SU-DHL-6 (cell line): ENCODE measurements around the gene UTP18.

Source experiments
- H2AFZ ChIP-seq: fragments of 200-600 bp; sonication (generic); 2 replicates; pipeline ENCODE4 v1.6.1; 2014; ENCODE audit warnings: low read depth, mild to moderate bottlenecking, moderate library complexity, mixed read lengths, antibody characterized with exemption, low read length; ENCODE audit not compliant: severe bottlenecking
- H3F3A ChIP-seq: fragments of 200-600 bp; shearing (Covaris generic); 2 replicates; pipeline ENCODE4 v1.6.0; 2016; ENCODE audit warnings: antibody characterized with exemption, mild to moderate bottlenecking; ENCODE audit not compliant: insufficient read depth
- H3K27ac ChIP-seq: fragments of 200-600 bp; sonication (generic); 2 replicates; pipeline ENCODE4 v1.5.1; 2016; ENCODE audit warnings: low read depth, mild to moderate bottlenecking, low read length, moderate library complexity, mixed read lengths
- H3K27me3 ChIP-seq: fragments of 200-600 bp; sonication (generic), shearing (Covaris generic); 2 replicates; pipeline ENCODE4 v1.6.0; 2014; ENCODE audit warnings: mild to moderate bottlenecking, low read length
- H3K36me3 ChIP-seq: fragments of 200-600 bp; sonication (generic); 2 replicates; pipeline ENCODE4 v1.6.1; 2014; ENCODE audit warnings: mild to moderate bottlenecking, low read length, mixed read lengths
- H3K4me2 ChIP-seq: fragments of 300-600, 200-600 bp; shearing (Covaris generic), sonication (generic); 2 replicates; pipeline ENCODE4 v1.6.0; 2014; ENCODE audit warnings: low read length, low read depth, mild to moderate bottlenecking; ENCODE audit not compliant: poor library complexity, severe bottlenecking
- H3K4me3 ChIP-seq: fragments of 200-600 bp; sonication (generic); 2 replicates; pipeline ENCODE4 v1.5.1; 2014; ENCODE audit warnings: antibody characterized with exemption, low read length, mild to moderate bottlenecking, mixed read lengths; ENCODE audit not compliant: insufficient read depth, poor library complexity, severe bottlenecking
- H3K79me2 ChIP-seq: fragments of 200-600 bp; sonication (generic); 2 replicates; pipeline ENCODE4 v1.6.1; 2014; ENCODE audit warnings: mild to moderate bottlenecking, low read length, moderate library complexity; ENCODE audit not compliant: insufficient read depth
- H3K9ac ChIP-seq: fragments of 200-600 bp; sonication (generic); 2 replicates; pipeline ENCODE4 v1.7.0; 2014; ENCODE audit warnings: mild to moderate bottlenecking, low read length
- H3K9me2 ChIP-seq: fragments of 200-600 bp; sonication (generic); replicated peaks from 2 replicates; pipeline ENCODE4 v1.6.1; 2014; ENCODE audit warnings: low read length; ENCODE audit not compliant: insufficient read depth
- H3K9me3 ChIP-seq: fragments of 200-600 bp; sonication (generic); 2 replicates; pipeline ENCODE4 v1.6.1; 2014; ENCODE audit warnings: low read length, mixed read lengths; ENCODE audit not compliant: insufficient read depth
- H4K20me1 ChIP-seq: fragments of 200-600 bp; sonication (generic); 2 replicates; pipeline ENCODE4 v1.6.1; 2014; ENCODE audit warnings: low read depth, mild to moderate bottlenecking, antibody characterized with exemption, low read length, moderate library complexity, mixed read lengths
- EZH2phosphoT487 ChIP-seq: fragments of 200-600 bp; sonication (generic), shearing (Covaris generic); conservative IDR thresholded peaks from 2 replicates; pipeline ENCODE4 v1.6.1; 2018; ENCODE audit warnings: mild to moderate bottlenecking, antibody characterized with exemption, low read length, moderate library complexity, mixed read lengths
- TF ChIP-seq, protein P1 (sequence below): fragments of 200-600 bp; sonication (generic); IDR thresholded peaks from one replicate; pipeline ENCODE4 v1.5.1; 2017; ENCODE audit warnings: antibody characterized with exemption, mild to moderate bottlenecking, low read length, moderate library complexity; ENCODE audit not compliant: insufficient read depth, poor library complexity, severe bottlenecking

UTP18 gene

DNA sequence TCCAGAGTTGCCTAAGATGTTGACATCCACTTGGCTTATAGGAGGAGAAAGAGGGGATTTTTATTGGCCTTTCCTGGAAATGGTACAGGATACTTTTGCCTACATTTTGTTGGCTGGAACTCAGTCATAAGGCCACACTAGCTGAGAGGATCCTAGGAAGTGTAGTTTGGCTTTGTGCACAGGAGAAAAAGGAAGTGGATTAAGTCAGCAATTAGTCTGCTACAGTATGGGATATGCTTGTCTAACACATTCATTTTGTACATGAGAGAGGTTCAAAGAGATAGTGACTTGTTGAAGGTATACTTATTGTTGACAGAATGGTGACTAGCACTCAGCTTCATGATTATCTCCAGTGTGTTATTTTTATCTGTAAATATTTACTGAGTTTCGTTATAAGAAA is 10.3 kb downstream of the UTP18 start:
- Histone ChIP-seq H3K79me2 (peaks cover 51% of the 10 kb centered on the region), H2AFZ (no peak overlapping the region), H3F3A (0 out of 2 replicates have a peak, but pooled peaks cover 4% of the 10 kb centered on the region), H4K20me1 (peaks cover 15% of the 10 kb centered on the region; the same call in 1 of the 2 replicates), H3K27ac (no peak overlapping the region), H3K9me2 (no peaks in the 10 kb centered on the region), H3K9me3 (no peaks in the 10 kb centered on the region), H3K4me2 (no peak overlapping the region), H3K36me3 (peaks cover 50% of the 10 kb centered on the region), H3K9ac (no peak overlapping the region), H3K27me3 (no peaks in the 10 kb centered on the region), H3K4me3 (no peak overlapping the region)
- TF ChIP-seq, protein P1, sequence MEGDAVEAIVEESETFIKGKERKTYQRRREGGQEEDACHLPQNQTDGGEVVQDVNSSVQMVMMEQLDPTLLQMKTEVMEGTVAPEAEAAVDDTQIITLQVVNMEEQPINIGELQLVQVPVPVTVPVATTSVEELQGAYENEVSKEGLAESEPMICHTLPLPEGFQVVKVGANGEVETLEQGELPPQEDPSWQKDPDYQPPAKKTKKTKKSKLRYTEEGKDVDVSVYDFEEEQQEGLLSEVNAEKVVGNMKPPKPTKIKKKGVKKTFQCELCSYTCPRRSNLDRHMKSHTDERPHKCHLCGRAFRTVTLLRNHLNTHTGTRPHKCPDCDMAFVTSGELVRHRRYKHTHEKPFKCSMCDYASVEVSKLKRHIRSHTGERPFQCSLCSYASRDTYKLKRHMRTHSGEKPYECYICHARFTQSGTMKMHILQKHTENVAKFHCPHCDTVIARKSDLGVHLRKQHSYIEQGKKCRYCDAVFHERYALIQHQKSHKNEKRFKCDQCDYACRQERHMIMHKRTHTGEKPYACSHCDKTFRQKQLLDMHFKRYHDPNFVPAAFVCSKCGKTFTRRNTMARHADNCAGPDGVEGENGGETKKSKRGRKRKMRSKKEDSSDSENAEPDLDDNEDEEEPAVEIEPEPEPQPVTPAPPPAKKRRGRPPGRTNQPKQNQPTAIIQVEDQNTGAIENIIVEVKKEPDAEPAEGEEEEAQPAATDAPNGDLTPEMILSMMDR = no peak
- no peak for TF ChIP-seq EZH2phosphoT487

DNA sequence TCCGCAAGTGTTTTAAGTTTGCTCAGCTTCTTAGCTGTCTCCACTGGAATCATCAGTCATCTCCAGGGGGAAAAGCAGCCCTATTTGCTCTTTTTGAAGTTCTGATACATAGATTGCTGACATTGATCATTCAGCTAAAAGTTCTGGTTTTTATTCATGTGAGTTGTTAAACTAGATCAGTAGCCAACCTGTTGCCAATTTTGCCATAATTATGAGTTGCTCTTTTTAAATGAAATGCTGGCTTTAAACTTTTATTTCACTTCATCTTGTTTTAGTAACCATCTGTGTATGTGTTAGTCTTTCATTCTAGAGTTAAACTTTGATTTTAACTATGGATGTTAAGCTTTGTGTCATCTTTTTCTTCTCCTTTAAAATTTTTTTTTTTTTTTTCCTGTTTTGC is 12.5 kb downstream of the UTP18 start:
- peaks cover 34% of the 10 kb centered on the region for H3K79me2 ChIP-seq
- no peak for TF ChIP-seq EZH2phosphoT487
- TF ChIP-seq, protein P1 = no peak
- no peaks in the 10 kb centered on the region for H3F3A ChIP-seq
- peaks cover 52% of the 10 kb centered on the region for H3K36me3 ChIP-seq
- no peaks in the 10 kb centered on the region for H3K9me2 ChIP-seq
- H3K27me3 ChIP-seq = no peaks in the 10 kb centered on the region
- no peak overlapping the region for H3K4me3 ChIP-seq
- H2AFZ ChIP-seq = no peak overlapping the region
- H3K9ac ChIP-seq = no peak overlapping the region
- H3K4me2 ChIP-seq = no peak overlapping the region
- no peak overlapping the region for H3K27ac ChIP-seq
- no peaks in the 10 kb centered on the region for H3K9me3 ChIP-seq
- H4K20me1 ChIP-seq = peaks cover 15% of the 10 kb centered on the region; the same call in 1 of the 2 replicates

DNA sequence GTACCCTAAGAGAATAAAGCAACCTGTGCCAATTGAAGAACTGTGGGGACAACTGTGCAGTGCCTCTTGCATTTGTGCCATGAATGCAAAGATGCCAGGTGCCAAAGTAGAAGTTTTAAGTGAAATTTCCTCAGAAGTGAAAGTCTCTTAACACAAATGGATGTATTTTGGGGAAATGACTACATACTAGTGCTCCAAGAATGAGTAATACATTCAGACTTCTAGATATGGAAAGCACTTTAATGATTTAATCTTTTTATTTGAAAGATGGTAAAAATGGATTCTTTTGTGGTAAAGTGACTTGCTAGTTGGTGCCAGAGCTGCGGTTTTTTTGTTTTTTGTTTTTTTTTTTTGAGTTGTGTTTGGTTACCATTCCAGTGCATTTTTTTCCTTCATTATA is 15.0 kb downstream of the UTP18 start:
- no peaks in the 10 kb centered on the region for H3F3A ChIP-seq
- peaks cover 22% of the 10 kb centered on the region for H3K79me2 ChIP-seq
- H3K27me3 ChIP-seq = no peaks in the 10 kb centered on the region
- no peak overlapping the region for H2AFZ ChIP-seq
- H3K4me2 ChIP-seq = no peak overlapping the region
- H3K9ac ChIP-seq = no peak overlapping the region
- no peaks in the 10 kb centered on the region for H3K9me2 ChIP-seq
- H3K9me3 ChIP-seq = no peaks in the 10 kb centered on the region
- H4K20me1 ChIP-seq = peaks cover 11% of the 10 kb centered on the region; the same call in 1 of the 2 replicates
- peaks cover 61% of the 10 kb centered on the region for H3K36me3 ChIP-seq
- H3K4me3 ChIP-seq = no peak overlapping the region
- no peak overlapping the region for H3K27ac ChIP-seq
- TF ChIP-seq EZH2phosphoT487 = no peak

DNA sequence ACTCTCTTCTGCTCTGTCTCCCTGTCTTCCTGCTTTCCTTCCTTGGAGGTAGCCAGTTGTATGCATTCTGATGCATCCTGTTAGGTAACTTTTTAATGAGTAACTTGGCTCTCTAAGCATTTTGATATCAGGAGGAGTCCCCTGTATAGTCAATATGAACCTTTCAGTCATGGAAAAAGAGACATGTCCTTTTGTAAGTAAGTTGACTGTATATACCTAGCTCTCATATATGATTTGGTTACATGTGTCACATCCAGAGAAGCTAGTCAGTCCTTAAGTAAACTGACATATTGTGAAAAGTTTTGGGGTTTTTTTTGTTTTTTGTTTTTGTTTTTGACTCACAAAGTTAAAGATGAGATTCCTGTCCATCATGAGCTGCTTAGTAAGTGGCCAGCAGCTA is 18.8 kb downstream of the UTP18 start:
- H3K27me3 ChIP-seq = no peaks in the 10 kb centered on the region
- no peaks in the 10 kb centered on the region for H3K9me2 ChIP-seq
- H3F3A ChIP-seq = no peaks in the 10 kb centered on the region
- peaks cover 56% of the 10 kb centered on the region for H3K36me3 ChIP-seq
- no peak overlapping the region for H2AFZ ChIP-seq
- 0 out of 2 replicates have a peak, but pooled peaks cover 3% of the 10 kb centered on the region for H4K20me1 ChIP-seq
- TF ChIP-seq, protein P1 = no peak
- TF ChIP-seq EZH2phosphoT487 = no peak
- no peak overlapping the region for H3K4me3 ChIP-seq
- no peaks in the 10 kb centered on the region for H3K79me2 ChIP-seq
- H3K9ac ChIP-seq = no peak overlapping the region
- no peaks in the 10 kb centered on the region for H3K9me3 ChIP-seq
- H3K4me2 ChIP-seq = no peak overlapping the region
- no peak overlapping the region for H3K27ac ChIP-seq
